GM12878 (cell line): ENCODE results near the gene H6PD. TPM values are rescaled to one million over a fixed set of nuclear protein-coding genes. Genes with fewer than 3 reads are reported as not detected.
A peak's percentile ranks its signal among the peaks of the same experiment; 100 is the strongest.

Experiments used
- ATAC-seq: fragments of 200-7000 bp; cut with Tn5 transposase; 3 replicates; pipeline ENCODE4 v1.9.1; 2020; ENCODE audit warnings: mild to moderate bottlenecking, moderate library complexity
- BruUV-seq: library from RNA; stranded (reverse); fragments of 400-500 nt; replicated peaks from 2 replicates; lab custom pipeline; 2021; lab: Mats Ljungman, UMichigan
- CTCF ChIA-PET: fragments of 300-600 bp; sonication (Branson Sonifier 250); formaldehyde crosslinking; extraction: SDS; loops from one replicate; lab custom pipeline; 2021; ENCODE audit warnings: inconsistent platforms; lab: Yijun Ruan, JAX
- POLR2A ChIA-PET: fragments of 350-600 bp; formaldehyde crosslinking; extraction: SDS; loops from one replicate; lab custom pipeline; 2021; ENCODE audit warnings: inconsistent platforms; lab: Charles Lee
- RAD21 ChIA-PET: fragments of 300-600 bp; sonication (Branson Sonifier 250); formaldehyde crosslinking; loops from one replicate; lab custom pipeline; 2023; ENCODE audit warnings: antibody characterized with exemption; ENCODE audit not compliant: unreplicated experiment; lab: Charles Lee
- SMC1A ChIA-PET: fragments of 300-600 bp; sonication (Branson Sonifier 250); formaldehyde crosslinking; loops from one replicate; lab custom pipeline; 2023; ENCODE audit not compliant: unreplicated experiment, uncharacterized antibody; lab: Charles Lee
- DNase-seq: peaks from one replicate; pipeline ENCODE4 v3.0.0-alpha.2; 2011; ENCODE audit warnings: low read depth, low spot score
- FAIRE-seq: peaks from 3 replicates; lab custom pipeline; 2011; peaks lifted over from hg19 to GRCh38; lab: Jason Lieb, UNC
- H2AFZ ChIP-seq: 2 replicates; pipeline ENCODE4 v1.6.0; 2011; ENCODE audit warnings: low read depth, low read length, control low read depth; ENCODE audit not compliant: control insufficient read depth
- H3K27ac ChIP-seq: 2 replicates; pipeline ENCODE4 v1.5.1; 2011; ENCODE audit warnings: control low read depth; ENCODE audit not compliant: control insufficient read depth, insufficient read depth
- H3K27me3 ChIP-seq, 2 experiments: replicated peaks in 1 of 2; 2 replicates each; pipeline versions ENCODE4 v1.6.0 to v1.6.1; 2011; ENCODE audit warnings: low read length in 1 of 2; ENCODE audit not compliant: control insufficient read depth in 2 of 2, insufficient read depth in 2 of 2
- H3K36me3 ChIP-seq, 2 experiments: 2 replicates each; pipeline ENCODE4 v1.5.1; 2011; ENCODE audit warnings: low read length in 1 of 2; ENCODE audit not compliant: control insufficient read depth in 2 of 2, insufficient read depth in 2 of 2
- H3K4me1 ChIP-seq: 2 replicates; pipeline ENCODE4 v1.6.1; 2011; ENCODE audit warnings: mild to moderate bottlenecking, low read length, moderate library complexity, mixed read lengths; ENCODE audit not compliant: control insufficient read depth, insufficient read depth
- H3K4me2 ChIP-seq: 2 replicates; pipeline ENCODE4 v1.6.0; 2011; ENCODE audit warnings: control low read depth; ENCODE audit not compliant: control insufficient read depth, insufficient read depth
- H3K4me3 ChIP-seq: fragments of 200-600 bp; sonication (generic); 2 replicates; pipeline ENCODE4 v1.5.1; 2016
- H3K79me2 ChIP-seq: 2 replicates; pipeline ENCODE4 v1.6.0; 2011; ENCODE audit warnings: low read length; ENCODE audit not compliant: control insufficient read depth, insufficient read depth
- H3K9ac ChIP-seq: 2 replicates; pipeline ENCODE4 v1.8.0; 2011; ENCODE audit warnings: low read length, control low read depth, mixed read lengths; ENCODE audit not compliant: control insufficient read depth, insufficient read depth
- H3K9me3 ChIP-seq: replicated peaks from 3 replicates; pipeline ENCODE4 v1.5.1; 2011; ENCODE audit warnings: mild to moderate bottlenecking, low read length; ENCODE audit not compliant: control insufficient read depth, insufficient read depth
- H4K20me1 ChIP-seq: 2 replicates; pipeline ENCODE4 v1.6.0; 2011; ENCODE audit not compliant: control insufficient read depth, insufficient read depth
- BCL11A ChIP-seq: IDR thresholded peaks from 2 replicates; pipeline ENCODE4 v1.6.1; 2011; ENCODE audit warnings: low read depth, low read length
- BMI1 ChIP-seq: fragments of 450-650 bp; IDR thresholded peaks from 2 replicates; pipeline ENCODE4 v1.6.1; 2016; ENCODE audit warnings: mild to moderate bottlenecking, moderate library complexity, borderline replicate concordance
- E2F8 ChIP-seq: fragments of 450-650 bp; IDR thresholded peaks from 2 replicates; pipeline ENCODE4 v1.6.1; 2018; ENCODE audit warnings: mild to moderate bottlenecking, low read depth, moderate library complexity; ENCODE audit not compliant: partially characterized antibody
- HDGF ChIP-seq: fragments of 450-650 bp; IDR thresholded peaks from 2 replicates; pipeline ENCODE4 v1.6.1; 2016; ENCODE audit warnings: antibody characterized with exemption
- IRF5 ChIP-seq: fragments of 450-650 bp; IDR thresholded peaks from 2 replicates; pipeline ENCODE4 v1.6.1; 2017; ENCODE audit warnings: borderline replicate concordance
- LARP7 ChIP-seq: fragments of 450-650 bp; IDR thresholded peaks from 2 replicates; pipeline ENCODE4 v1.6.1; 2017; ENCODE audit warnings: mild to moderate bottlenecking
- MAX ChIP-seq: IDR thresholded peaks from 2 replicates; pipeline ENCODE4 v1.6.1; 2012; ENCODE audit warnings: low read depth, low read length, improper control_type of control experiment
- RBBP5 ChIP-seq: fragments of 200-600 bp; sonication (generic); conservative IDR thresholded peaks from 2 replicates; pipeline ENCODE4 v1.6.1; 2016
- RFX5 ChIP-seq: IDR thresholded peaks from 2 replicates; pipeline ENCODE4 v1.6.1; 2011; ENCODE audit warnings: low read depth, low read length, improper control_type of control experiment
- SMARCA5 ChIP-seq: fragments of 450-650 bp; IDR thresholded peaks from 2 replicates; pipeline ENCODE4 v1.6.1; 2017; ENCODE audit warnings: mild to moderate bottlenecking
- SPI1 ChIP-seq: IDR thresholded peaks from 2 replicates; pipeline ENCODE4 v1.6.1; 2011; ENCODE audit warnings: low read depth, mild to moderate bottlenecking, low read length, moderate library complexity, borderline replicate concordance; ENCODE audit not compliant: insufficient read depth
- TAF1 ChIP-seq: IDR thresholded peaks from 2 replicates; pipeline ENCODE4 v1.6.1; 2011; ENCODE audit warnings: mild to moderate bottlenecking, low read depth, low read length, borderline replicate concordance
- ZNF622 ChIP-seq: fragments of 450-650 bp; IDR thresholded peaks from 2 replicates; pipeline ENCODE4 v1.6.1; 2017; ENCODE audit warnings: mild to moderate bottlenecking, inconsistent platforms
- WGBS: methylation state at CpG from one replicate; pipeline ENCODE4 v1.1.6; 2016; ENCODE audit warnings: low lambda C conversion rate; ENCODE audit not compliant: insufficient replicate concordance, insufficient coverage; ENCODE audit errors: missing lambda C conversion rate; 5-methylcytosine and 5-hydroxymethylcytosine counted together
- in situ Hi-C: fragments of 300-500 bp; cut with MboI; formaldehyde crosslinking; loops from 9 replicates; pipeline ENCODE4 v1.14.3; 2018; ENCODE audit warnings: mixed read lengths
- intact Hi-C: fragments of 100-400 bp; cut with micrococcal nuclease; formaldehyde crosslinking; loops from one replicate; pipeline ENCODE4 v1.14.2; 2022; ENCODE audit not compliant: unreplicated experiment
- polyA plus RNA-seq, 11 experiments: library from polyadenylated mRNA; depleted of rRNA in 4 of 11; unstranded in 6 of 11; stranded (reverse) in 5 of 11; fragments of >200 nt; fragmentation: Nextera tagmentation in 4 of 11; fragmentation: Illumina TruSeq in 1 of 11; extraction: Ambion mirVana in 4 of 11; extraction: Trizol in 1 of 11; gene quantifications; 1 replicate in 1 of 11; 2 replicates in 10 of 11; pipeline versions ENCODE4 v1.2.1 to v1.2.3, GENCODE V29; 2011 to 2016; ENCODE audit warnings: inconsistent platforms in 2 of 11, missing spikeins in 2 of 11, low read depth in 1 of 11
- total RNA-seq, 4 experiments: library from RNA; depleted of rRNA in 3 of 4; stranded (reverse); fragments of >200 nt in 3 of 4; fragmentation: Illumina TruSeq in 1 of 4; extraction: Trizol in 1 of 4; gene quantifications; 2 replicates each; pipeline versions ENCODE4 v1.2.1 to v1.2.3, GENCODE V29; 2013 to 2021

The H6PD gene
- total and polyA plus RNA-seq, 10 of the 15 experiments (the other 5 are each of a cell fraction or from before 2014, with no cell fraction given): 1.2 to 20.7 (median 7.7) TPM

- Histone ChIP-seq H3K36me3 (no peaks in the 10 kb centered on the region), H3K4me3 (no peak overlapping the region), H3K27me3 (no peaks in the 10 kb centered on the region), H3K4me1 (no peaks in the 10 kb centered on the region), H3K79me2 (no peaks in the 10 kb centered on the region), H3K4me2 (no peak overlapping the region), H4K20me1 (no peaks in the 10 kb centered on the region), H2AFZ (no peak overlapping the region), H3K9ac (no peak overlapping the region), H3K27ac (no peak overlapping the region), H3K9me3 (no peaks in the 10 kb centered on the region; the same call in 2 of the 3 replicates)
- POLR2A ChIA-PET: no interaction called here
- in situ Hi-C loops (no loop called here), intact Hi-C loops (no loop called here)
- DNase-seq: no peak
- no peak for ATAC-seq
- SMC1A ChIA-PET: no interaction called here
- RAD21 ChIA-PET: no interaction called here
- BruUV-seq: no TSS peak
- FAIRE-seq: no peak
- WGBS: 31% methylated on average over 5 of the region's 5 CpGs
- TF ChIP-seq RBBP5 (no peak), SMARCA5 (0 out of 2 replicates have a peak, but pooled peaks have one; percentile 28), HDGF (no peak)
- CTCF ChIA-PET: no interaction called here
Observed at GRCh38 chr1:9218917-9219316, 15.7 kb upstream of the H6PD start.

- Histone ChIP-seq H3K4me3 (no peak overlapping the region), H3K9ac (no peak overlapping the region), H2AFZ (no peak overlapping the region), H3K4me2 (no peak overlapping the region), H4K20me1 (no peaks in the 10 kb centered on the region), H3K27ac (no peak overlapping the region), H3K36me3 (no peaks in the 10 kb centered on the region), H3K27me3 (no peaks in the 10 kb centered on the region), H3K9me3 (no peaks in the 10 kb centered on the region; the same call in 2 of the 3 replicates), H3K79me2 (no peaks in the 10 kb centered on the region), H3K4me1 (no peaks in the 10 kb centered on the region)
- WGBS: 53% methylated on average over 14 of the region's 14 CpGs
- ChIA-PET POLR2A (no interaction called here), RAD21 (no interaction called here), SMC1A (no interaction called here), CTCF (no interaction called here)
- intact Hi-C loops: no loop called here
- no TSS peak for BruUV-seq
- DNase-seq: no peak
- no peak for ATAC-seq
- no peak for FAIRE-seq
- in situ Hi-C loops: no loop called here
- TF ChIP-seq BMI1 (no peak), ZNF622 (no peak), IRF5 (no peak), RFX5 (no peak), MAX (no peak), TAF1 (no peak), E2F8 (no peak), RBBP5 (no peak), SPI1 (no peak), LARP7 (no peak), BCL11A (no peak)
Observed at GRCh38 chr1:9222846-9223625, 11.5 kb upstream of the H6PD start.
